ENCODE data around the gene MT1E. TPM values are rescaled to one million over a fixed set of nuclear protein-coding genes. Genes with fewer than 3 reads are reported as not detected.

Gene MT1E
- total RNA-seq, 1 donor from 2014 or later: not detected

GRCh38 chr16:56640076-56640475, 14.5 kb downstream of the MT1E start:
- Mint-ChIP-seq H3K4me1 (ENCODE audit: low read depth, unreplicated experiment) (peaks cover 4% of the 10 kb centered on the region), H3K36me3 (ENCODE audit: unreplicated experiment) (no peaks in the 10 kb centered on the region), H3K4me3 (ENCODE audit: unreplicated experiment) (no peak overlapping the region), H3K9me3 (ENCODE audit: unreplicated experiment) (peaks cover 3% of the 10 kb centered on the region), H3K27ac (ENCODE audit: unreplicated experiment) (no peak overlapping the region), H3K27me3 (ENCODE audit: unreplicated experiment) (peaks cover 51% of the 10 kb centered on the region)
- no peak for DNase-seq
- TF ChIP-seq CTCF (IDR thresholded peaks at IDR 0.05; ENCODE audit: partially characterized antibody, unreplicated experiment): no peak

- Mint-ChIP-seq H3K27me3 (ENCODE audit: unreplicated experiment) (peaks cover 48% of the 10 kb centered on the region), H3K27ac (ENCODE audit: unreplicated experiment) (no peak overlapping the region), H3K4me1 (ENCODE audit: low read depth, unreplicated experiment) (peaks cover 3% of the 10 kb centered on the region), H3K4me3 (ENCODE audit: unreplicated experiment) (no peak overlapping the region), H3K36me3 (ENCODE audit: unreplicated experiment) (no peaks in the 10 kb centered on the region), H3K9me3 (ENCODE audit: unreplicated experiment) (peaks cover 4% of the 10 kb centered on the region)
- DNase-seq: no peak
- TF ChIP-seq CTCF (IDR thresholded peaks at IDR 0.05; ENCODE audit: partially characterized antibody, unreplicated experiment): no peak
Measured at GRCh38 chr16:56641166-56641565, 15.6 kb downstream of the MT1E start.

- Mint-ChIP-seq H3K4me3 (ENCODE audit: unreplicated experiment) (peak overlapping the region; percentile 40), H3K4me1 (ENCODE audit: low read depth, unreplicated experiment) (no peaks in the 10 kb centered on the region), H3K27me3 (ENCODE audit: unreplicated experiment) (peaks cover 46% of the 10 kb centered on the region), H3K27ac (ENCODE audit: unreplicated experiment) (no peak overlapping the region), H3K9me3 (ENCODE audit: unreplicated experiment) (peaks cover 4% of the 10 kb centered on the region), H3K36me3 (ENCODE audit: unreplicated experiment) (no peaks in the 10 kb centered on the region)
- no peak for TF ChIP-seq CTCF (IDR thresholded peaks at IDR 0.05; ENCODE audit: partially characterized antibody, unreplicated experiment)
- peak; percentile 36 for DNase-seq
Measured at GRCh38 chr16:56643080-56643778, 17.6 kb downstream of the MT1E start.

GRCh38 chr16:56643833-56644232, 18.3 kb downstream of the MT1E start:
- no peak overlapping the region for H3K27ac Mint-ChIP-seq (ENCODE audit: unreplicated experiment)
- DNase-seq: no peak
- H3K27me3 Mint-ChIP-seq (ENCODE audit: unreplicated experiment): peaks cover 43% of the 10 kb centered on the region
- TF ChIP-seq CTCF (IDR thresholded peaks at IDR 0.05; ENCODE audit: partially characterized antibody, unreplicated experiment): no peak
- H3K4me3 Mint-ChIP-seq (ENCODE audit: unreplicated experiment): peak overlapping the region; percentile 40
- H3K36me3 Mint-ChIP-seq (ENCODE audit: unreplicated experiment): no peaks in the 10 kb centered on the region
- no peaks in the 10 kb centered on the region for H3K4me1 Mint-ChIP-seq (ENCODE audit: low read depth, unreplicated experiment)
- peaks cover 4% of the 10 kb centered on the region for H3K9me3 Mint-ChIP-seq (ENCODE audit: unreplicated experiment)

- no peak for TF ChIP-seq CTCF (IDR thresholded peaks at IDR 0.05; ENCODE audit: partially characterized antibody, unreplicated experiment)
- Mint-ChIP-seq H3K4me3 (ENCODE audit: unreplicated experiment) (no peak overlapping the region), H3K27ac (ENCODE audit: unreplicated experiment) (no peak overlapping the region), H3K4me1 (ENCODE audit: low read depth, unreplicated experiment) (no peaks in the 10 kb centered on the region), H3K36me3 (ENCODE audit: unreplicated experiment) (no peaks in the 10 kb centered on the region), H3K27me3 (ENCODE audit: unreplicated experiment) (peaks cover 35% of the 10 kb centered on the region), H3K9me3 (ENCODE audit: unreplicated experiment) (peaks cover 4% of the 10 kb centered on the region)
- no peak for DNase-seq
Measured at GRCh38 chr16:56645311-56645710, 19.7 kb downstream of the MT1E start.

All from glutamatergic neuron (in vitro differentiated cells).